Stomach (tissue), 9 donors: Measurements from ENCODE around the gene CFAP299. TPM values are rescaled to one million over a fixed set of nuclear protein-coding genes. Genes with fewer than 3 reads are reported as not detected.
A peak's percentile ranks its signal among the peaks of the same experiment; 100 is the strongest.

ENCODE experiments used
- DNase-seq, 2 donors: peaks; one replicate each; pipeline versions ENCODE4 v3.0.0 to v3.0.0-alpha.2; 2013 to 2019
- H3K27ac ChIP-seq, 5 donors: fragments of 200-600 bp in 4 of 5; sonication (generic) in 4 of 5; one replicate each; pipeline ENCODE4 v1.5.1; 2013 to 2019; ENCODE audit warnings: mild to moderate bottlenecking in 1 of 5, moderate library complexity in 1 of 5
- H3K27me3 ChIP-seq, 3 donors: fragments of 200-600 bp; sonication (generic); one replicate each; pipeline ENCODE4 v1.5.1; 2017 to 2019; ENCODE audit warnings: mixed run types in 1 of 3
- H3K36me3 ChIP-seq, 4 donors: fragments of 200-600 bp; sonication (generic); 1 replicate in 3 of 4; 2 replicates in 1 of 4; pipeline ENCODE4 v1.5.1; 2016 to 2019
- H3K4me1 ChIP-seq, 4 donors: fragments of 200-600 bp; sonication (generic); one replicate each; pipeline ENCODE4 v1.5.1; 2016 to 2019
- H3K4me3 ChIP-seq, 4 donors: fragments of 200-600 bp; sonication (generic) in 3 of 4; one replicate each; pipeline ENCODE4 v1.5.1; 2016 to 2019; ENCODE audit warnings: mild to moderate bottlenecking in 1 of 4
- H3K9me3 ChIP-seq, 4 donors: fragments of 200-600 bp; sonication (generic); one replicate each; pipeline ENCODE4 v1.5.1; 2016 to 2019
- CTCF ChIP-seq, 7 experiments: fragments of 450-650 bp in 4 of 7; fragments of 200-600 bp in 3 of 7; sonication (generic) in 3 of 7; IDR thresholded peaks; one replicate each; pipeline ENCODE4 v1.5.1; 2016 to 2019; ENCODE audit warnings: antibody characterized with exemption in 7 of 7, control low read depth in 2 of 7, mild to moderate bottlenecking in 1 of 7
- EP300 ChIP-seq: sonication (generic); formaldehyde crosslinking; IDR thresholded peaks from one replicate; pipeline ENCODE4 v1.6.1; 2017; ENCODE audit warnings: antibody characterized with exemption
- POLR2A ChIP-seq, 4 donors: fragments of 450-650 bp; IDR thresholded peaks; one replicate each; pipeline ENCODE4 v1.6.1; 2016; ENCODE audit warnings: antibody characterized with exemption in 4 of 4, control low read depth in 2 of 4, mild to moderate bottlenecking in 1 of 4, moderate library complexity in 1 of 4
- POLR2AphosphoS5 ChIP-seq, 3 donors: sonication (generic); formaldehyde crosslinking; IDR thresholded peaks; one replicate each; pipeline ENCODE4 v1.6.1; 2016; ENCODE audit warnings: antibody characterized with exemption in 3 of 3
- WGBS, 5 donors: extraction: QIAGEN DNeasy Blood & Tissue Kit in 3 of 5; methylation state at CpG; one replicate each; pipeline versions ENCODE4 v1.1.5 to v1.1.7; 2013 to 2018; 5-methylcytosine and 5-hydroxymethylcytosine counted together
- intact Hi-C: fragments of 100-400 bp; cut with DNase I; formaldehyde crosslinking; loops from one replicate; pipeline ENCODE4 v1.15.1; 2023; ENCODE audit warnings: low total_unique reads
- polyA plus RNA-seq, 3 donors: library from polyadenylated mRNA; stranded (reverse); fragments of 200-250 nt; gene quantifications; one replicate each; pipeline ENCODE4 v1.2.3, GENCODE V29; 2013
- total RNA-seq, 5 donors: library from RNA; depleted of rRNA; stranded (reverse); fragments of >200 nt; gene quantifications; one replicate each; pipeline versions ENCODE4 v1.1.0 to v1.2.3, GENCODE V29; 2014 to 2016
- donor health status: healthy with polysubstance abuse.
- donor health status: Bipolar disorder and iron deficiency.
- donor health status: healthy.

CFAP299 gene
- total and polyA plus RNA-seq, 8 donors = 0.73 TPM; not detected in 7

- Histone ChIP-seq H3K4me1 (no peaks in the 10 kb centered on the region), H3K9me3 (no peaks in the 10 kb centered on the region), H3K27ac (no peak overlapping the region), H3K4me3 (no peak overlapping the region), H3K36me3 (no peaks in the 10 kb centered on the region), H3K27me3 (no peaks in the 10 kb centered on the region)
- WGBS, 5 donors = 57 to 67% (median 61%) methylated on average over 3 of the region's 3 CpGs
- DNase-seq = peak in 1 of 2 donors; percentile 3
- TF ChIP-seq CTCF (IDR thresholded peaks at IDR 0.05) (no peak), EP300 (no peak), POLR2A (IDR thresholded peaks at IDR 0.05) (no peak), POLR2AphosphoS5 (IDR thresholded peaks at IDR 0.05) (no peak)
- intact Hi-C loops = no loop called here
Observed at GRCh38 chr4:80295336-80295735, 40.2 kb upstream of the CFAP299 start.

GRCh38 chr4:80295826-80296225, 39.7 kb upstream of the CFAP299 start:
- Histone ChIP-seq H3K27ac (no peak overlapping the region), H3K9me3 (no peaks in the 10 kb centered on the region), H3K4me1 (no peaks in the 10 kb centered on the region), H3K27me3 (no peaks in the 10 kb centered on the region), H3K36me3 (no peaks in the 10 kb centered on the region), H3K4me3 (no peak overlapping the region)
- no peak for DNase-seq
- TF ChIP-seq POLR2AphosphoS5 (IDR thresholded peaks at IDR 0.05) (no peak), EP300 (no peak), POLR2A (IDR thresholded peaks at IDR 0.05) (no peak)
- intact Hi-C loops = no loop called here
- 83 to 92% (median 84%) methylated on average over 5 of the region's 5 CpGs for WGBS, 5 donors

GRCh38 chr4:80301884-80302283, 33.6 kb upstream of the CFAP299 start:
- TF ChIP-seq POLR2AphosphoS5 (IDR thresholded peaks at IDR 0.05) (no peak), EP300 (no peak), CTCF (IDR thresholded peaks at IDR 0.05) (no peak), POLR2A (IDR thresholded peaks at IDR 0.05) (no peak)
- Histone ChIP-seq H3K27me3 (no peaks in the 10 kb centered on the region), H3K4me1 (no peaks in the 10 kb centered on the region), H3K36me3 (no peaks in the 10 kb centered on the region), H3K9me3 (peaks cover 0 to 10% (median 0%) of the 10 kb centered on the region in 4 donors), H3K4me3 (no peak overlapping the region), H3K27ac (no peak overlapping the region)
- DNase-seq = no peak
- 57 to 82% (median 75%) methylated on average over 4 of the region's 4 CpGs for WGBS, 5 donors
- intact Hi-C loops = no loop called here

- no peaks in the 10 kb centered on the region for H3K27me3 ChIP-seq
- peaks cover 0 to 10% (median 0%) of the 10 kb centered on the region in 4 donors for H3K9me3 ChIP-seq
- H3K36me3 ChIP-seq = no peaks in the 10 kb centered on the region
- intact Hi-C loops = no loop called here
- H3K4me1 ChIP-seq = peaks cover 0 to 8% (median 0%) of the 10 kb centered on the region in 4 donors
- DNase-seq = no peak
- TF ChIP-seq EP300 (no peak), POLR2A (IDR thresholded peaks at IDR 0.05) (no peak), CTCF (IDR thresholded peaks at IDR 0.05) (no peak)
- no peak overlapping the region for H3K27ac ChIP-seq
- WGBS, 5 donors = 92 to 95% (median 93%) methylated on average over 23 to 26 of the region's 26 CpGs
- H3K4me3 ChIP-seq = no peak overlapping the region
Observed at GRCh38 chr4:80302616-80303223, 32.8 kb upstream of the CFAP299 start.

GRCh38 chr4:80305466-80305865, 30.1 kb upstream of the CFAP299 start:
- 67 to 83% (median 77%) methylated on average over 3 of the region's 3 CpGs for WGBS, 5 donors
- no peak for TF ChIP-seq POLR2A (IDR thresholded peaks at IDR 0.05)
- no peak for TF ChIP-seq EP300
- no peak for TF ChIP-seq CTCF (IDR thresholded peaks at IDR 0.05)
- no peak for TF ChIP-seq POLR2AphosphoS5 (IDR thresholded peaks at IDR 0.05)
- no peaks in the 10 kb centered on the region for H3K36me3 ChIP-seq

More at GRCh38 chr4:80305466-80305865, 30.1 kb upstream of the CFAP299 start:
- Histone ChIP-seq H3K27me3 (peaks cover 0 to 2% (median 0%) of the 10 kb centered on the region in 3 donors), H3K4me3 (no peak overlapping the region), H3K9me3 (peaks cover 0 to 10% (median 0%) of the 10 kb centered on the region in 4 donors), H3K27ac (no peak overlapping the region), H3K4me1 (peaks cover 0 to 12% (median 0%) of the 10 kb centered on the region in 4 donors)
- intact Hi-C loops = no loop called here
- no peak for DNase-seq
